Fibroblast of skin of right quadriceps (primary cell): ENCODE results near the gene NAT10.
A peak's percentile ranks its signal among the peaks of the same experiment; 100 is the strongest.
"Not testable (repeated sequence)": the region's sequence is repeated elsewhere in the genome, so short reads cannot be mapped to it uniquely, and the experiment has no call there.

ENCODE experiments used
- DNase-seq: peaks from one replicate; pipeline ENCODE4 v3.0.0-alpha.2; 2013

NAT10 gene

GRCh38 chr11:34105079-34105956 is at the start of gene NAT10:
TSS of gene NAT10 (plus strand) at chr11:34105629. CDS start at chr11:34108226, 2,597 bp downstream.
- peak; percentile 99 for DNase-seq

GRCh38 chr11:34056672-34057071 is 48.8 kb upstream of the NAT10 start:
- DNase-seq = no peak

- DNase-seq = no peak
These were observed 42.2 kb upstream of the NAT10 start for GRCh38 chr11:34063061-34063795.

- no peak for DNase-seq
These were observed 41.1 kb upstream of the NAT10 start for GRCh38 chr11:34064291-34064690.

GRCh38 chr11:34065505-34066203 is 39.8 kb upstream of the NAT10 start:
- DNase-seq = peak; percentile 10

DNA sequence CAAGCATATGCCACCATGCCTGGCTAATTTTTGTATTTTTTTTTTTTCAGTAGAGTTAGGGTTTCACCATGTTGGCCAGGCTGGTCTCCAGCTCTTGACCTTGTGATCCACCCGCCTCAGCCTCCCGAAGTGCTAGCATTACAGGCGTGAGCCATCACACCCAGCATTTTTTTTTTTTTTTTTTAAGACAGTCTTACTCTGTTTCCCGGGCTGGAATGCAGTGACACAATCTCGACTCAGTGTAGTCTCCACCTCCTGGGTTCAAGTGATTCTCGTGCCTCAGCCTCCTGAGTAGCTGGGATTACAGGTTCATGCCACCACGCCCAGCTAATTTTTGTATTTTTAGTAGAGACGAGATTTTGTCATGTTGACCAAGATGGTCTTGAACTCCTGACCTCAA is 38.7 kb upstream of the NAT10 start:
- DNase-seq = peak; percentile 5

DNA sequence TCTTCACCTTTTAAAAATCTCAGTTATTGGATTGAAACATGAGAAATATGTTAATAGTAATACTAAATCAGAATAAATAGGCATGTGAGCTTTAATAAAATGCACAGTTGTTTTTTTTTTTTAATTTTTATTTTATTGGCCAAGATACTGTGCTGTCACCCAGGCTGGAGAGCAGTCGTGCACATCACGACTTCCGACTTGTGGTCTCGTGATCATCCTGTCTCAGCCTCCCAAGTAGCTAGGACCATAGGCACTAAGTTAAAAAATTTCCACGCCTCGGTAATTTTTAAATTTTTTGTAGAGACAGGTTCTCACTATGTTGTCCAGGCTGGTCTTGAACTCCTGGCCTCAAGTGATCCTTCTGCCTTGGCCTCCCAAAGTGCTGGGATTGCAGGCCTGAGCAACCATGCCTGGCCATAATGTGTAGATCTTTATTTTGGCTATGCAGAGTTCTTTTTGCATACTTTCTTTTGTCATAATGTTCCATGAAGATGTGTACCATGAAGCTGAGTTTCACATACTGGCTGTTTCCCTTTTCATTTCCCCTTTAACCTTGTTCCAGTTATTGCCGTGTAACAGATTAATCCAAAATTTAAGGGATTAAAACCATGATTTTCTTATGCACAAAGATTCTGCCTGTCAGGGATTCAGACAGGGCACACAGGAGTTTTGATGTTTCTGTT is 37.9 kb upstream of the NAT10 start:
- no peak for DNase-seq

- DNase-seq = peak; percentile 22
These were observed 37.3 kb upstream of the NAT10 start for GRCh38 chr11:34068111-34068510.

DNA sequence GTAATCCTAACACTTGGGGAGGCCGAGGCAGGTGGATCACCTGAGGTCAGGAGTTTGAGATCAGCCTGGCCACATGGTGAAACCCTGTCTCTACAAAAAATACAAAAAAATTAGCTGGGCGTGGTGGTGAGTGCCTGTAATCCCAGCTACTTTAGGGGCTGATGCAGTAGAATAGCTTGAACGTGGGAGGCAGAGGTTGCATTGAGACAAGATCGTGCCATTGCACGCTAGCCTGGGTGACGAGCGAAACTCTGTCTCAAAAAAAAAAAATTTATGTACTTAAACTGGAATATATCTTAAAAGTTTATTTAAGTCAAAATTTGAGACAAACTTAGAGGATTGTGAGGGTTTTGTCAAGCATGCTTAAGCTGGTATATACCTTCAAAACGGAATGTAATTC is 34.1 kb upstream of the NAT10 start:
- not testable (repeated sequence) for DNase-seq

- DNase-seq = no peak
These were observed 33.4 kb upstream of the NAT10 start for GRCh38 chr11:34072041-34072440.

DNA sequence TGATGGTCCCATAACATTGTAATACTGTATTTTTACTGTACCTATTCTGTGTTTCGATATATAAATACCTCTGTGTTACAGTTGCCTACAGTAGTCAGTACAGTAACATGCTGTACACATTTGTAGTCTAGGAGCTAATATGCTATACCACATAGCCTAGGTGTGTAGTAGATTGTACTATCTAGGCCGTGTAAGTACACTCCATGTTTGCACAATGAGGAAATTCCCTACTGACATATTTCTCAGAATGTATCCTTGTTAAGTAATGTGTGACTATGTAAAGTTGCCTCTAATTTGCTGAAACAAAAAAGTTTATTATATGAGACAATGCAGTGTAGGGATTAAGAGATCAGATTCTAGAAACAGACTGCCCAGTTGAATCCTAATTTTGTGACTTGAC is 32.6 kb upstream of the NAT10 start:
- DNase-seq = no peak

- DNase-seq = no peak
These were observed 31.0 kb upstream of the NAT10 start for GRCh38 chr11:34074391-34074790.

GRCh38 chr11:34075178-34075820 is 30.1 kb upstream of the NAT10 start:
- peak; percentile 75 for DNase-seq

- DNase-seq = no peak
These were observed 24.8 kb upstream of the NAT10 start for GRCh38 chr11:34080609-34081008.

GRCh38 chr11:34084637-34085036 is 20.8 kb upstream of the NAT10 start:
- no peak for DNase-seq

DNA sequence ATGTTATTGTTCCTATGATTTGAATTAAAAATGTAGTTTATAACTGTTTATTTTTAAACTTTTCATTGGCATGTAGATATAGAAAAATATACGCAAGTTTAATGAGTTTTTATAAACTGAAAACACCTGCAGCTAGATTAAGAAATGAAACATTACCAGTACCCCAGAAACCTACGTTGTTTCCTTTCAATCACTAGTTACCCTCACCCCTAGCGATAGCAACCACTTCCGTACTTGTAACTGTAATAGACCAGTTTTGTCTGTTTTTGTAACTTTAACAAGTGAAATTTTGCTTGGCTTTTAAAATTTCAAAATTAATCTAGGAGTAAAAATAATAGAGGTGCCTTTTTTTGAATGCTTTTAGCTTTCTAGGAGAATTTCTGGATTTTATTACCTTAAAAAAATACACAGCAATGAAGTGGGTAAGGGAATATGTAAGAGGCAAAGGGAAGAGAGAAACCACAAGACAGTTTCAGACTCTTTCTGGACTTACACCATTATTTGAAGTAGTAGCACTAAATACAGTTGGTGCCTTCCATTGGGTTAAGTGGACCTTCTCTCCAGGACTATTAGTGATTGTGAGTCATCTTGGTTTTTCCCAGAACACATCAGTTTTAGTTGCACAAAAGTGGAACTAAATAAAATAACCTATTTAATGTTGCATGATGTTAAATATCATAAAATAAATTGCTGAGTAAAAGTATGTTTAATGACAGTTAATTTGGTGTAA is 18.7 kb upstream of the NAT10 start:
- DNase-seq = no peak

GRCh38 chr11:34091825-34092224 is 13.6 kb upstream of the NAT10 start:
- no peak for DNase-seq

DNA sequence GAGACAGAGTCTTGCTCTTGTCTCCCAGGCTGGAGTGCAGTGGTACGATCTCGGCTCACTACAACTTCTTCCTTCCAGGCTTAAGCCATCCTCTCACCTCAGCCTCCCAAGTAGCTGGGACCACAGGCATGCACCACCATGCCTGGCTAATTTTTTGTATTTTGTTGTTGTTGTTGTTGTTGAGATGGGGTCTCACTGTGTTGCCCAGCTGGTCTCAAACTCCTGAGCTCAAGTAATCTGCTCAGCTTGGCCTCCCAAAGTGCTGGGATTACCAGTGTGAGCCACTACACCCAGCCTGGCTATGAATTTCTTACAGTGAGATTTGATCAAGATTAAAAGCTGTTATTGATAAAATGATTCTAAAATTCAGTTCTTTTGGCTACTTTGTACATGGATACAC is 10.5 kb upstream of the NAT10 start:
- not testable (repeated sequence) for DNase-seq

DNA sequence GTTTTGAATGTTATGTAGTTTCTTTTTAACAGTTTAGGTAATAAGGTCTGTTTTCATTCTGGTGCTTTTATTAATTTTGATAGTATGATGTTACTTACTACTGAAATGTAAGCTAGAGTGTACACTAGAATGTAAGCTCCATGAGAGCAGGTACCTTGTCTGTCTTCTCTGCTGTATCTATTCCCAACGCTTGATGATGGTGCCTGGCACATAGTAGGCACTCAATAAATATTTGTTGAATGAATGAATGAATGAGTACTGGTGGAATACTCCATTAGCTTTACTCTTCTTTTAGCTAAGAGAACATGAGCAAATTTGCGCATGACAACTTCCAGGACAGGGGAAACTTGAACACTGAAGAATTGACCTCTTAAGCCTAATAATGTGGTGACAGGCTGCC is 6.6 kb upstream of the NAT10 start:
- no peak for DNase-seq

GRCh38 chr11:34104680-34105078 is 750 bp upstream of the NAT10 start:
- DNase-seq = no peak

DNA sequence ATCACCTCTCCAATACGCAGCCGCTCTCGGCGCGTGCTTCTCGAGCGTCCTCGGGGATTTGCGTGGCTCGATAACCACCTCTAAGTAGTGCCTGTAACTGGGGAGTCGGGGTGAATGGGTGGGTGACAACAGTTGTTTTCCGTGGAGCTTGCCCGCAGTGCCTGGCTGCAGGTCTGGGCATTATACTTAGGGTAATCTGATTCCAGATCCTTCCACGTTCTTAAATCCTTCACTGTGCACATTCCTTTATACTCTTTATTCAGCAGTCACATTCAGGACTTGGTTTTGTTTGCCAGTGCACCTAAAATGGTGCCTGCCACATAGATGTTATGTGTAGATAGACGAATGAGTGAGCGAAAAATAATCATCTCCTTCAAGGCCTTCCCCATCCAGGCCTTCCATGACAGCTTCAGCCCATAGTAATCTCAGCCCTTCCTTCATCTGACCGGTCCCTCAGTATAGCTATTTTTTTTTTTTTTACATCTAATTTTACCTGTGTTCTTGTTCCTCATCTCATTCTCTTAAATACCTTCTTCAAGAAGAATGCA is 602 bp downstream of the NAT10 start:
- DNase-seq = peak; percentile 1
